NCI-H1436 (cell line): ENCODE data around the gene CACNA1B.

Experiments
- DNase-seq: peaks from one replicate; lab custom pipeline; 2025; lab: John Stamatoyannopoulos, UW

CACNA1B gene

DNA sequence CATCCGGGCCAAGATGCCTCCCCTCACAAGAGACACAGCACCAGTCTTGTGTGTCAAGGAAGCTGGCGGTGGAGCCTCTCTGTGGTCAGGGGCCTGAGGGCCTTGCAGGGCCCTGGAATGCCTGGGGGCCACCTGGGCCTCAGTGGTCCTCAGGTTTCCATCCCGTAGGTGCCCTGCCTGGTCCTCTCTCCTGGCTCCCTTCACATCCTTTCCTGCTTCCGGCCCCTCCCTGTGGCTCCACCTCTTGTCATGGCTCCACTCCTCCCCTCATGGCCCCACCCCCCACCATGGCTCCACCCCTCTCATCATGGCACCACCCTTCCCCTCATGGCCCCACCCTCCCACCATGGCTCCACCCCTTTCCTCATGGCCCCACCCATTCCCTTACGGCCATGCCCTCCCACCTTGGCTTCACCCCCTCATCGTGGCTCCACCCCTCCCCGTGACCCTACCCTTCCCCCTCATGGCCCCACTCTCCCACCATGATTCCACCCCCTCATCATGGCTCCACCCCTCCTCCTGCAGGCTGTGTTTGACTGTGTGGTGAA is 175.8 kb downstream of the CACNA1B start:
- DNase-seq = no peak

DNA sequence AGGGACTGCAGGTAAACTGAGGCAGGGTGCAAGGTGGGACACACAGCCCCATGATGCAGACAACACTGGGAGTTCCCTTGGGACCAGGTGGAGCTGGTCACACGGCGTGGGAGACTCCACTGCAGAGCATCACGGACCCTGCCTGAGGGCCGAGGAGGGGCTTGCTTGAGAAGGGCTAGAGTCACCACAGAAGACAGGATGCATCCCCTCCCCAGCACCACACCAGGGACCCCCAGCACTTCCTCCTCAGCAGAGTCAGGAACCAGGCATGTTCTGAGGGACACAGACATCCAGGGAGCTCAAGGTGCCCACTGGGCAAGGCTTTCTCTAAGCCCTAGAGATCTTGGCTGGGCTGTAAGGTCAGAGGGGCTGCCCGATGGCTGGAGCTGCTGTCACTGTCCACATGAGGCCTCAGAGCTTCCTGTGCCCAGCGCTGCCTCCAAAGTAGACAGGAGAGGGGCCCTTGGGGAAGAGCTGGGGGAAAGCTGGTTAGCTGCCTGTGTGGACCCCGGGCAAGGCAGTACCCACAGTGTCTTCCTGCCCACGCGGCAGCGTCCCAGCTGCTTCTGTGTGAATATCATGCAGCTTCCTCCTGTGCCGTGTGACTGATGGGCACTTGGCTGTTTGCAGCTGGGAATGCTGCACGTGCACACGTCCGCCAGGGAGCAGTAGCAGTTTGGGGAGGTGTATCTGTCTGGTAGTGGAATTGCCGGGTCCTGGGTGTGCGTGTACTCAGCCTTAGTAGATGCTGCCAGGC is 176.6 kb downstream of the CACNA1B start:
- no peak for DNase-seq

DNA sequence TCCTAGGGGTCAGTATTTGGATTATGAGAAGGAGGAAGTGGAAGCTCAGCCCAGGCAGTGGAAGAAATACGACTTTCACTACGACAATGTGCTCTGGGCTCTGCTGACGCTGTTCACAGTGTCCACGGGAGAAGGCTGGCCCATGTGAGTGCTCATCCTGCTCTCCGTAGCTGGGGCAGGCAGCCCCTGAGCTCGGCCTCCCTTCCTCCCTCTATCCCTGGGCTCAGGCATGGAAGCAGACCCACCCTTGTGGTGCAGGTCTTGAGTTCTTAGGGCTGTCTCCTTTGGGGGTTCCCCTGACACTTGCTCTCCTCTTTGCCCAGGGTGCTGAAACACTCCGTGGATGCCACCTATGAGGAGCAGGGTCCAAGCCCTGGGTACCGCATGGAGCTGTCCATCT is 180.1 kb downstream of the CACNA1B start:
- no peak for DNase-seq

DNA sequence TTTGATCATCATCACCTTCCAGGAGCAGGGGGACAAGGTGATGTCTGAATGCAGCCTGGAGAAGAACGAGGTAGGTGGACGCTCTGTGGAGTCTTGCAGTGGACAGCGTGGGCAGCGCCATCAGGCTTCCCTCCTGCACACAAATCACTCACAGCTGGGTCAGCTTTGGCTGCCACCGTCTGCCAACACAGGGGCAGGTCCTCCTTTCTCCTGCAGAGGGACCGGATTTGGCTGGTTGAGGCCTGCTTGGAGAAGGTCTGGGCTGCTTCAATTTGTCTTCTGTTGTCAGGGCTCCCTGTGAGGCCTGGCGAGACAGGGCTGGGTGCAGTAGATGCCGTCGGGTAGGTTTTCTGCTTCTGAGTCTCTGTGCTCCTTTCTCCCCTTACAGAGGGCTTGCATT is 180.6 kb downstream of the CACNA1B start:
- no peak for DNase-seq

DNA sequence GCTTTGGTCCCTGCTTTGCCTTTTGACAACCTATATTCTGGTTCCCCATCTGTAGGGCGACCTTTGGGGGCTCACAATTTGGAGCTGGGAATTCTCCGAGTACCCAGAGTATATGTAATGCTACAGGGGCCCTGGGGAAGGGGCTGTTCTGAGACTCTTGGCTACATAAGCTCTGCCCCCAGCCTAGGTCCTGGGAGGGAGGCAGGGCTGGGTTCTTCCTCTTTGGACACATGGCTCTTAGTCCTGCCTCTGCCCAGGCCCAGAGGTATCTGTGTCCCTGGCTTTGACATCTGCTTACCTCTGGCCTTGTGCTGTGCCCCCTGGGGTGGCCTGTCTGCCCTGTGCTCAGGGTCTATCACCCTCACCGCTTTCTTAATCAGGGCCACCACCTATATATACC is 181.6 kb downstream of the CACNA1B start:
- DNase-seq = no peak

DNA sequence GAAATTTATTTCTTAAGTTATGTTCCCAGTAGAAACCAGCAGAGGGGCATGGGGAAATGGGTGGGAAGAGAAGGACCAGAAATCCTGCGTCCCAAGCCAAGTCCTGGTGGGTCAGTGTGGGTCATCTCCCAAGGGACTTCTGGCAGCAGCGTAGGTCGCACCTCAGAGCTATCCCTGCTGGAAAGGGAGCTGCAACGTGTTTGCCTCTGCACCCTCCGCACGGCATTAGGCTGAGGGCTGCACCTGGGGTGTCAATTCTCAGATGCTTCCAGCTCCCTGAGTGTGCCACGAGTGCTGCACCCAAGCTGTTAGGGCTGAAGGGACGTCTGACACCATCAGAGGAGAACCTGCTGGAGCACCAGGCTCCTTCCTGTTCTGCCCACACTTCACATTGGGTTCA is 182.8 kb downstream of the CACNA1B start:
- DNase-seq = no peak

DNA sequence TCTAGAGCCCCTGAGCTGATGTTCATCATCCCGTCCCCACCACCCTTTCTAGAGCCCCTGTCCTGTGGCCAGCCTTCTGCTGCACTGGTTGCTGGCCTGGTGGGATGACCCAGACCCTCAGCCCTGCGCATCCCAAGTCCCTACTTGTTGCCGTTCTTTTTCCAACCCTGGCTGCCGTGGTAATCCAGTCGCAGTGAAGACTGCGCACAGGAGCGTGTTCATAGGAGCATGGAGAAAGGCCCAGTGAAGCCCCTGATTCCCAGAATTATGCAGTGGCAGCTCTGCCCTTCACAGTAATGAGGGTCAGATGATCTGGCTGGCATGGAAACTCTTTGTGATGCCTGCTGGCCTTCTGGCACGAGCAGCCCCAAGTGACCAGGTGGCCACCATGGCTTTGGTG is 183.3 kb downstream of the CACNA1B start:
- DNase-seq = no peak

DNA sequence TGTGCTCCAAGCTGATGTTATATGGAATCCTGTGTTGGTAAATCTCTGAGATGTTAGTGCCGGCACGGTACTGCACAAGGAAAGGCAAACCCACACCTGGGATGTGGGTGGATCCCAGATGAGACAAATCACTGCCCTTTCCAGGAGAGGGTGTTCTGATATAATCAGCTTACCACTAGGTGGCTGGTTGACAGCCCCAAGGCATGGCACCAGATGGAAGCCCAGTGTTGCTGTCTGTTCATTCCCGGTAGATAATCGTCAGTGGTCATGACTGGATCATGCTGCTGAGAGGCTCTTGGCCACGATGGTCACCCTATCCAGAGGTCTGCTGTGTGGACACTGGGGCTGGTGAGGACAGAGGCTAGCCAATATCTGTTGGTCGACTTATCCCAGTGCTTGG is 184.0 kb downstream of the CACNA1B start:
- DNase-seq = no peak

DNA sequence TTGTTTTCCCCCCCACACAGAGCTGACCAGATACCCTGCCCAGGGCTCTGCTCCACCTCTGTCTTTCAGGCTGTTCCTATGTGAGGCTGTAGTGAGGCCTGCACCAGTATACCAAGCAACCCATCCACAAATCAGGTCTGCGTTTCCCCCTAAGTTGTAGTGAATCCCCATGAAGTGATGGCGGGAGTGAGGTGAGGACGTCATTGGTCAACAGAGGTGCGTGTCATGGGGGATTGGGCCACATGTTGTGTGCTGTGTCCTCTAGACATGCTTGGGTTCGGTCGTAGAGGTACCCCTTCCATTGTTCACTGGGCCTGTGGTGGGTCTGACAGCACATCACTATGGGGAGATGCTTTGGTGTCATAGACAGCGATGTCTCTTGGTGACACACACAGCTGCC is 184.6 kb downstream of the CACNA1B start:
- no peak for DNase-seq

DNA sequence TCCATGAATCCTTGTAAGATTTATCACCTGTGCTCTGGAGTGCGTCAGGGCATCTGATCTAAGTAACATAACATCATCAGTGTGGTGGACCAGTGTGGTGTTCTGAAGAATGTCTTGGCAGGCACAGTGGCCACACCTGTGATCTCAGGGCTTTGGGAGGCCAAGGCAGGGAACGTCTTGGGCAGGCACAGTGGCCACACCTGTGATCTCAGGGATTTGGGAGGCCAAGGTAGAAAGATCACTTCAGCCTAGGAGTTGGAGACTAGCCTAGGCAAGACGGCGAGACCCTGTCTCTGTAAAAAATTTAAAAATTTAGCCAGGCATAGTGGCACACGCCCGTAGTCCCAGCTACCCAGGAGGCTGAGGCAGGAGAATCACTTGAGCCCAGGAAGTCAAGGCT is 185.5 kb downstream of the CACNA1B start:
- DNase-seq = no peak

DNA sequence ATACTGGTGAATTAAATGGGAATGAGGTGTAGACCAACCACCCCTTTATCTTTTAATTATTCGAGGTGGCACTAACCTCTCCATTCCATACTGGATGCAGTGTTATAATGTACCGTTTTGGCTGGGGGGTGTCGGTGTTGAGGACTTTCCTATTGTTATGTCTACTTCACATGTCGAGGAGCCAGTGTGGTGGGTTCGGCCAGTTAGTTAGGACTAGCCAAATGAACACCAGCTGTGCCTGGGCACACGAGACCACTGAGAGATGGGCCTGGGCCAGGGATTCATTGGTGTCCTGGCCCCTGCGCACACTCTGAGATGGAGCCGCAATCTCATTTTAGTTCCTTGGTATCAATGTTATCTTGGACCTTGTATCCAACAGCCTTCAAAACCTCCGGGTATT is 186.2 kb downstream of the CACNA1B start:
- no peak for DNase-seq

DNA sequence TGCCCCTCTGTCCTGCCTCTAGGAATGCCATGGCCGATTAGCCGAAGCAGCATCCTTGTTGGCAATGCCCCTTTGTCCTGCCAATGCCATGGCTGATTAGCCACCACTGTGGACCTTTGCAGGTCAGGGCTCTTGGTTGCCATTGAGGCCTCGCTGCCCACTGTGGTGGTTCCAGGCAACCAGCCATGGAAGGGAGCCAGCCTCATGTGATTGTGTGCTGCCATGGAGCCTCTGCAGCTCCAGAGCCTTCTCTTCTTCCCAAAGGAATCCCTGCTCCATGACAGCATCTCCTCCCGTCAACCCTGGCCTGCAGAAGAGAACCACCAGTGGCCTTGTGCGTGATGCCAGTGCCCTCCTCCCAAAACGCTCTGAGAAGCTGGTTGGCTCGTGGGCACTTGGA is 187.0 kb downstream of the CACNA1B start:
- DNase-seq = no peak

DNA sequence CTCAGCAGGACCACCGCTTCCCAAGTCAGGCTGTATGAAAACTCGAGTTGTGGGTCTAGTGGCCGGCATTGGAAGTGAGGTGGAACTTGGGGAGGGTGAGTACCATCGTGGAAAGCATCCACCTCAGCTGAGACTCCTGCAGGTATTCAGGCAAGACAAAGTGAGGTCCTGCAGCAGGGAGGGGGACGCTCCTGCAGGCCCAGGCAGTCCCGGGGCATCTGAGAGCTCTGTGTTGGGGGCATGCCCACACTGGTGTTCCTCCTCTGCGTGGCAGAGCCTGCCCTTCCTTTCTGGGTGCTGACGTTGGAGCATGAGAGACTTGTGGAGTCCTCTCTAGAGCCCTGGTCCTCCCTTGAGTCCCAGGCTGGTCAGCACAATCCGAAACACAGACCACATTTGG is 187.7 kb downstream of the CACNA1B start:
- DNase-seq = no peak

DNA sequence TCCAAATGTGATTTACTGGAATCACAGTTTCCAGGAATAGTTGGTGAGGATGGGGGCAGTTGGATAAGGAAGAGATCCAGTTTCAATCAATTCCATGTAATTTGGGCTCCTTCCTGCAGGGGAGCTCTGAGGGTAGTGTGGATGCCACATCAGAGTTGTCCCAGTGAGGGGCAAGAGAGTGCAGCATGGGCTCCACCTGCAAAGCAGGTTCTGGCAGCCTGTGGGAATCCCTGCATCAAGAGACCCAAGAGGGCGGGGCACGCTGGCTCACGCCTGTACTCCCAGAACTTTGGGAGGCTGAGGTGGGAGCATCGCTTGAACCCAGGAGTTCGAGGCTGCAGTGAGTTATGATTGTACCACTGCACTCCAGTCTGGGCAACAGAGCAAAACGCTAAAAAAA is 188.5 kb downstream of the CACNA1B start:
- DNase-seq = no peak

DNA sequence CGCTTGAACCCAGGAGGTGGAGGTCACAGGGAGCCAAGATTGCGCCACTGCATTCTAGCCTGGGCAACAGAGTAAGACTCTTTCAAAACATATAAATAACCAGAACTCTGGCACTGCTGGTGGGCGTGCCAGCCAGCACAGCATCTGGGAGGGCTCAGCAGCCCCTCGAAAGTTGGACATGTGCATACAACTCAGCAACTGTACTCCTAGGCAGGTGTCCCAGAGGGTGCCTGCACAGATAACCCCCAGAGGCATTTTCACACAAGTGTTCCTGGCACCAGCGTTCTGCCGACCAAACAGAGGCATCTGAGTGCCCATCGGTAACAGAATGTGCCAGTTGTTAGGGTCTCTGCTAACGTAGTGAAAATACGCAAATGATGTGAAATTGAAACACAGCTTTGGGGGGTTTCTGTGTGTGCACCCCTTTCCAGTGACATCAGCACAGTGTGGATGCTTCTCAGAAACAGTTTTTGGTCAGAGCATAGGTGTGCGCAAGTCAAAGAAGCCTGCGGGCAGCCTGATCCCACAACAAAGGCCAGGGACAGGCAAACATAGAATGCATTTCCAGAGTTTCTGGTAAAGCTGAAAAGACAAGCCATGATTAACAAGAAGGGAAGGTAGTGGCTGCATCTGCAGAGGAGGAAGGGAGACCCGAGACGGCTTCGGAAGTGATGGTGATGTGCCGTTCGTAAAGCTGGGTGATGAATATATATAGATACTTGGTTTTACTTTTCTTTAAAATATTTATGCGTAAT is 190.2 kb downstream of the CACNA1B start:
- no peak for DNase-seq

DNA sequence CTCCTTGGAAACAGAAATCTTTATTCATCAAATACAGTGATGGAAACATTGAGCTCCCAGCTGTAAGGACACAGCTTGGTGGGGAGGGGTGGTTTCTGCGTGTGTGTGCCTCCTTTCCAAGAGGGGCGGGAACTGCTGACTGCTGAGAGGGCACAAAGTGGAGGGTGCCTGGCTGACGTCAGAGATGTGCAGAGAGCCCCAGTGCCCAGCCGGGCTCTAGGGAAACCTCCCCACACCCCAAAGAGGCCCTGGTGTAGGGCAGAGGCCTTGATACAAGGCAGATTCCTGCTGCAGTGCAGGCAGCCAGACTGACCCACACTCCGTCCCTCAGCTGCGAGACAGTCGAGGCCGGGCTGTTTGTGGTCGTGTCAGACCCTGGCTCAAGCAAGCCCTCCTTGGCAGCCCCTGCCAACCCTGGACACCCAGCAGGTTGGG is 191.0 kb downstream of the CACNA1B start:
- no peak for DNase-seq

DNA sequence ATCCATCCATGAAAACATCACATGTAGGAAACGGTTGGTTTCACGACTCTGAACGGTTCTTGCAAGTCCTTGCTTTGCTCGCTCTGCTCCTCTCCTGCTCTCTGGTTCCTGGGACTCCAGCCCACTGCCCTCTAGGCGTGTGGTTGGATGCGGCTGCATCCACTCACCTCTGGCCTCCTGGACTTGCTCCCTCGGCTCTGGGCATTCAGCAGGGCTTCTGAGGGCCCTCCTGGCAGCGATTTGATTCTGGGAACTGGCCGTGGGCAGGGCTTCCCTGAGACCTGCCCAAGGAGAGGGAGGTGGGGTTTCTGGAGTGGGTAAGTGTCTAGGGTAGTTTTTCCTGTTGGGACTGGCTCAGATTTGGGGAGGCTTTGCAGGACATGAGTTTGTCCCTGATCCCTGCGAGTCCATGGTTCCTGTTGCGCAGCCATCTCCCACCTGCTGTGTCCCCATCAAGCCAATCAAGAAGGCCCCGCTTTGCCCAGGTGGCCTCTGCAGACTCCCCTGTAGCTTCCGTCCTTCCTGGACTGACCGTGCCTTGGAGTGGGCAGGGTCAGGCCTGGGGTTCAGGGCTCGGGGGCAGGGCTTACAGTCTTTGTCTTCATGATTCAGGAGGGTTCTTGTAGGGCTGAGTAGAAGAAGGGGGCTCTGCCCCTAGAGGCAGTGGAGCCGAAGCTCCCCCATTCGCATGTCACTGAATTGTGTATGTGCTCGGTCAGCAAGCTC is 192.3 kb downstream of the CACNA1B start:
- DNase-seq = no peak

DNA sequence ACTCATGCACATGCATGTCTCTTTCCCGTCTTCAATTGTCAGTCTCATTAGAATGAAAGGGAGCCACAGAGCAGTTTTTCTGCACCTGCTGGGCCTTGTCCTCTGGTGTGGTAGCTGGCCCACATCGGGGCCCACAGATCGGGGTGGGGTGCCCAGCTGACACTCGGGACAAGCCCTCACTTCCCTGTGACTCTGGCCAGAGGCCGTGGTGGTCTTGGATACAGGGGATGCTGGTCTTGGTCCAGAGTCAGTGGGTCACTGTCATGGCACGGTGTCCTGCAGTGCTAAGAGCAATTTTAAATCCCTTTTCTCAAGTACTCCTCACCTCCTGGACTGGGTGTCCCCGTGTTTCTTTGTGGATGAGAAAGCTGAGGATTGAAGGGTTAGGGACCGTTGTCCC is 193.2 kb downstream of the CACNA1B start:
- DNase-seq = no peak

DNA sequence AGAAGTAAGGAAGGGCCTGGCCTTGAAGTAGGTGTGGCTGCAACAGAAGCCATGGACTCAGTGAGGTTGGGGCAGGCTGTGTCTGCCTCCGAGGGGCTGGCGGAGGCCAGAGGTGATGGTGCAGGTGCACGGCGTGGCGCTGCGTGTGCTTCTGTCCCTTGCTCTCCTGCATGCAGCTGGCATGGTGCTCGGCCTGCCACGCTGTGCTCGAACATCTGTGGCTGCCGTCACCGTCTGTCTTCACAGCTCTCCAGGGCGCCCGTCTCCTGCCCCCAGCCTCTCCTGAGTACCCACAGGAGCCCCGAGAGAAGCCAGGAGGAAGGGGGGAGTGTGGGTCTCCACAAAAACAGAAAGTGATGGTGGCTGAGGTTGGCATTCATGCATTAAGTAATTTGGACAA is 193.7 kb downstream of the CACNA1B start:
- DNase-seq = no peak

DNA sequence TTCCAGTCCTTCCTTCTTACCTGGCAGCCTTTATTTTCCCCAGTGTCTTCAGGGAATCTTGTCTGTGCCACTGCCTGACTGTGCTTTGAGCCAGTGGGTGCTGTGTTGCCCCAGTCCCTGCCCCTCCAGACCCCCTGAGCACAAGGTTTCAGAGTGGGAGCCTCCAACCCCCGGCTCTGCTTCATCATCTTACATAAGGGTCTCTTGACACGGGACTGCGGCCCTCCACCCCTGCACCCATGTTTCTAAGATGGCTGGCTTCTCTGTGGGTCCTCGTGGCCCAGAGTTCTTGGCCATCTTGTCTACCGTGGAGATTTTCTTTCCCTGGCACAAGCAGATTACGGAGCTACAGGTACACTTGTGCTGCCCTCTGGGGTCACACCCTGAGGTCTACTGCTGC is 194.1 kb downstream of the CACNA1B start:
- no peak for DNase-seq

DNA sequence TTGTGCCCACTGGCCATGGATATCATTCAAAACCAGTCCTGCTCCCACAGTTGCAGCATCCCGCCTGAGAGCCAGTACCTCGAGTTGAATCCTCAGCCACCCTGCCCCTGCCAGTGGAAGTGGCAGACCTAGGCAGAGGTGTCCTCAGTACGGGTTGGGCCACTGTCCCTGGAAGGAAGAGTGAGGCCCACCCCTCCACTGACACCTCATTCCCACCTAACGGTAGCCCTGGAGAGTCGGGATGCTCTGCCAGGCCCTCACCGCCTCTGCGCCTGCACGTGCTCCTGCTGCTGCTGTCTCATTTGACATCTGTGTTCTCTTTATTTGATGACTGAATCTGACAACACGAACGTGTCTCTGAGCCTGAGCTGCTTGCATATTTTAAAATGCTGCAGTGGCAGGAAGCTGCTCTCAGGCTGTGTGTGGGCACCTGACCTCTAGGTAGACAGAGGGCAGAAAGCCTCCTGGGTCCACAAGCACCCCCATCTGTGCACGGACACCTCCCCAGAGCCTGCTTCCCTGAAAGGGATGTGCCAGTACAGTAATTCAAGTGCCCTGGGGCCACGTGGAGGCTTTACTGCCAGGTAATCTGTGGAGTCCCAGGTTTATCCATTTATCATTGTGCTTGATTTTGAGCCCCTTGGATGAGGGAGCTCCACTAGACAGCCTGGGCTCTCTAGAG is 194.7 kb downstream of the CACNA1B start:
- DNase-seq = no peak

DNA sequence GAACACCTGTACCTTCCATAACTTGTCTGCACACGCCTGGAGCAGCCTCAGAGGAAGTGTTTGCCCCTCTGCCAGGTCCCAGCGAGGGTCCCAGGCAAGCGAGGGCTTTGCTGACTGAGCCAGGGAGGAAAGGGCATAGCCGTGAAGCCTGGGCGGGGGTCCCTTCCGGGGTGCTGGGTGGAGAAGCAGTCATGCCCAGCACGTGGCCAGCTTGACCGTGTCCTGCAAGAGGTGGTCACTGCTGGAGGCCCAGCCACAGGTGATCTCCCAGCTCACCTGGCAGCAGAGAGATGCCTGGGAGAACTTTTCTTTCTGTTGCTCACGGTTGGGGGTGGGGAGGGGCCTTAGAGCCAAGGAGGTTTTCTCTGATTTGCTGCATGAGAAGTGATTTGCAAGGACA is 195.3 kb downstream of the CACNA1B start:
- no peak for DNase-seq
